ENCODE results near the gene CCDC81.

The CCDC81 gene

GRCh38 chr11:86440843-86441242, 66.2 kb downstream of the CCDC81 start:
- DNase-seq (ENCODE audit: low read depth), result no peak

- peak; percentile 63 for DNase-seq (ENCODE audit: low read depth)
These were observed 67.7 kb downstream of the CCDC81 start for GRCh38 chr11:86442420-86442819.

GRCh38 chr11:86442827-86443226, 68.1 kb downstream of the CCDC81 start:
- DNase-seq (ENCODE audit: low read depth), result no peak

- DNase-seq (ENCODE audit: low read depth), result no peak
These were observed 68.7 kb downstream of the CCDC81 start for GRCh38 chr11:86443415-86443814.

GRCh38 chr11:86444981-86445380, 70.3 kb downstream of the CCDC81 start:
- DNase-seq (ENCODE audit: low read depth), result no peak

GRCh38 chr11:86446163-86446923, 71.7 kb downstream of the CCDC81 start:
- no peak for DNase-seq (ENCODE audit: low read depth)

- no peak for DNase-seq (ENCODE audit: low read depth)
These were observed 72.2 kb downstream of the CCDC81 start for GRCh38 chr11:86446924-86447285.

GRCh38 chr11:86447763-86448480, 73.2 kb downstream of the CCDC81 start:
- no peak for DNase-seq (ENCODE audit: low read depth)

GRCh38 chr11:86449993-86450629, 75.4 kb downstream of the CCDC81 start:
- DNase-seq (ENCODE audit: low read depth), result no peak

GRCh38 chr11:86453290-86454030, 78.8 kb downstream of the CCDC81 start:
- DNase-seq (ENCODE audit: low read depth), result no peak

- DNase-seq (ENCODE audit: low read depth), result peak; percentile 88
These were observed 81.6 kb downstream of the CCDC81 start for GRCh38 chr11:86456075-86456939.

- DNase-seq (ENCODE audit: low read depth), result no peak
These were observed 83.8 kb downstream of the CCDC81 start for GRCh38 chr11:86458294-86459001.

GRCh38 chr11:86459002-86459385, 84.3 kb downstream of the CCDC81 start:
- DNase-seq (ENCODE audit: low read depth), result peak; percentile 46

GRCh38 chr11:86459682-86460460, 85.2 kb downstream of the CCDC81 start:
- peak; percentile 91 for DNase-seq (ENCODE audit: low read depth)

GRCh38 chr11:86460461-86461385, 86.0 kb downstream of the CCDC81 start:
- peak; percentile 20 for DNase-seq (ENCODE audit: low read depth)

- DNase-seq (ENCODE audit: low read depth), result no peak
These were observed 87.2 kb downstream of the CCDC81 start for GRCh38 chr11:86461892-86462291.

GRCh38 chr11:86463120-86463519, 88.4 kb downstream of the CCDC81 start:
- no peak for DNase-seq (ENCODE audit: low read depth)

GRCh38 chr11:86463955-86464354, 89.3 kb downstream of the CCDC81 start:
- no peak for DNase-seq (ENCODE audit: low read depth)
